Lower lobe of right lung (tissue), 2 donors: ENCODE results near the gene BFSP2. TPM values are rescaled to one million over a fixed set of nuclear protein-coding genes. Genes with fewer than 3 reads are reported as not detected.
"Not testable (repeated sequence)": the region's sequence is repeated elsewhere in the genome, so short reads cannot be mapped to it uniquely, and the experiment has no call there.

Experiments
- ATAC-seq, 2 donors: fragments of 200-7000 bp; cut with Tn5 transposase; one replicate each; pipeline ENCODE4 v1.9.1; 2020 to 2022; ENCODE audit warnings: mild to moderate bottlenecking in 2 of 2, moderate library complexity in 2 of 2
- DNase-seq: peaks from one replicate; pipeline ENCODE4 v3.0.0-alpha.2; 2020
- H3K27ac ChIP-seq: fragments of 200-600 bp; one replicate; pipeline ENCODE4 v1.8.0; 2022
- H3K27me3 ChIP-seq: fragments of 200-600 bp; one replicate; pipeline ENCODE4 v1.8.0; 2022; ENCODE audit warnings: low read depth
- H3K36me3 ChIP-seq: fragments of 200-600 bp; one replicate; pipeline ENCODE4 v1.8.0; 2022; ENCODE audit warnings: mild to moderate bottlenecking
- H3K4me1 ChIP-seq: fragments of 200-600 bp; one replicate; pipeline ENCODE4 v1.8.0; 2022
- H3K4me3 ChIP-seq: fragments of 200-600 bp; one replicate; pipeline ENCODE4 v1.8.0; 2022; ENCODE audit warnings: mild to moderate bottlenecking
- H3K9me3 ChIP-seq: fragments of 200-600 bp; one replicate; pipeline ENCODE4 v1.8.0; 2022
- CTCF ChIP-seq: fragments of 200-600 bp; IDR thresholded peaks from one replicate; pipeline ENCODE4 v1.8.0; 2022; ENCODE audit warnings: antibody characterized with exemption, mild to moderate bottlenecking
- intact Hi-C: fragments of 100-400 bp; cut with DNase I; formaldehyde crosslinking; loops from one replicate; pipeline ENCODE4 v1.11.0; 2022
- total RNA-seq: library from RNA; stranded (reverse); fragmentation: NEBNext Ultra II Directional; extraction: Animal tissue kit (Norgen Biotek cat#: 25700); gene quantifications from one replicate; pipeline ENCODE4 v1.2.1, GENCODE V29; 2021
- donor health status: DM: no; HTN: yes; CAD: no; lungs with severe emphysema.

BFSP2 gene
- total RNA-seq, 1 donor from 2014 or later, result not detected

GRCh38 chr3:133479895-133480669, 80.2 kb downstream of the BFSP2 start:
- intact Hi-C loops, result no loop called here
- TF ChIP-seq CTCF, result no peak
- H3K9me3 ChIP-seq, result no peaks in the 10 kb centered on the region
- ATAC-seq (peak; percentile 56 to 59), DNase-seq (no peak)
- H3K4me1 ChIP-seq, result peaks cover 4% of the 10 kb centered on the region
- no peaks in the 10 kb centered on the region for H3K27me3 ChIP-seq
- H3K36me3 ChIP-seq, result no peaks in the 10 kb centered on the region
- no peak overlapping the region for H3K4me3 ChIP-seq
- no peak overlapping the region for H3K27ac ChIP-seq

- intact Hi-C loops, H3K27me3 ChIP-seq, H3K27ac ChIP-seq, H3K36me3 ChIP-seq, DNase-seq, H3K9me3 ChIP-seq, ATAC-seq, H3K4me3 ChIP-seq, H3K4me1 ChIP-seq: not testable (repeated sequence)
Measured at GRCh38 chr3:133482474-133482873, 82.6 kb downstream of the BFSP2 start.

- no peaks in the 10 kb centered on the region for H3K4me1 ChIP-seq
- DNase-seq (no peak), ATAC-seq (no peak)
- intact Hi-C loops, result no loop called here
- no peak for TF ChIP-seq CTCF
- no peak overlapping the region for H3K27ac ChIP-seq
- no peak overlapping the region for H3K4me3 ChIP-seq
- no peaks in the 10 kb centered on the region for H3K9me3 ChIP-seq
- H3K27me3 ChIP-seq, result no peaks in the 10 kb centered on the region
- H3K36me3 ChIP-seq, result no peaks in the 10 kb centered on the region
Measured at GRCh38 chr3:133486658-133487057, 86.8 kb downstream of the BFSP2 start.

GRCh38 chr3:133487204-133487603, 87.3 kb downstream of the BFSP2 start:
- no peak for DNase-seq
- no peaks in the 10 kb centered on the region for H3K4me1 ChIP-seq
- H3K27ac ChIP-seq, result no peak overlapping the region
- no peaks in the 10 kb centered on the region for H3K36me3 ChIP-seq
- no peak for ATAC-seq
- H3K27me3 ChIP-seq, result no peaks in the 10 kb centered on the region
- H3K9me3 ChIP-seq, result no peaks in the 10 kb centered on the region
- no peak overlapping the region for H3K4me3 ChIP-seq
- no peak for TF ChIP-seq CTCF
- intact Hi-C loops, result no loop called here

DNA sequence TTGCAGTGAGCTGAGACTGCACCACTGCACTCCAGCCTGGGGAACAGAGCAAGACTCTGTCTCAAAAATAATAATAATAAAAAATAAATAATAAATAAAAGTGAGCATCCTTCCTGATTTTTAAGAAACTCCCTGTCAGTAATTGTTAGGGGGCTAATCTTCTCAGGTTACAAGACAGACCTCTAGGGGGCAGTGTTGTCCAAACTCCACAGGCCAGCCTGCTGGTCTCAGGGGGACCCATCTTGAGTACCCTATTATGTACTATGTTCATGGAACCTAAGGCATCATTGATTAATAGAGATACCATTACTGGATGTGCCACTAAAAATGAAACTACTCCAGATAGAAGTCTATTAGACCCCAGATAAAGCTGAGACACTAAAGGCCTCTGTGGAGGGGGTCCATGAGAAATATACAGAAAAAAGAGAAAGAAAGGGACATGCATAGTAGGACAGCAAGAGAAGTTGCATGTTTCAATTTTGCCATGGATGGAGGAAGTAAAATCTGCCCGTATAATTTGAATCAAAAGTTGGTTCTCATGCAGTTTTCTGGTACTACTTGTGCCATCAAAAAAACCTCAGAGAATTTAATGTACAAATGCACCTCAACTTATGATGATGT, 88.2 kb downstream of the BFSP2 start:
- no peaks in the 10 kb centered on the region for H3K27me3 ChIP-seq
- peak; percentile 65 to 76 for ATAC-seq
- H3K4me1 ChIP-seq, result no peaks in the 10 kb centered on the region
- no peak overlapping the region for H3K4me3 ChIP-seq
- intact Hi-C loops, result no loop called here
- TF ChIP-seq CTCF, result peak; percentile 69
- no peak overlapping the region for H3K27ac ChIP-seq
- H3K36me3 ChIP-seq, result no peaks in the 10 kb centered on the region
- no peaks in the 10 kb centered on the region for H3K9me3 ChIP-seq
- DNase-seq, result no peak

DNA sequence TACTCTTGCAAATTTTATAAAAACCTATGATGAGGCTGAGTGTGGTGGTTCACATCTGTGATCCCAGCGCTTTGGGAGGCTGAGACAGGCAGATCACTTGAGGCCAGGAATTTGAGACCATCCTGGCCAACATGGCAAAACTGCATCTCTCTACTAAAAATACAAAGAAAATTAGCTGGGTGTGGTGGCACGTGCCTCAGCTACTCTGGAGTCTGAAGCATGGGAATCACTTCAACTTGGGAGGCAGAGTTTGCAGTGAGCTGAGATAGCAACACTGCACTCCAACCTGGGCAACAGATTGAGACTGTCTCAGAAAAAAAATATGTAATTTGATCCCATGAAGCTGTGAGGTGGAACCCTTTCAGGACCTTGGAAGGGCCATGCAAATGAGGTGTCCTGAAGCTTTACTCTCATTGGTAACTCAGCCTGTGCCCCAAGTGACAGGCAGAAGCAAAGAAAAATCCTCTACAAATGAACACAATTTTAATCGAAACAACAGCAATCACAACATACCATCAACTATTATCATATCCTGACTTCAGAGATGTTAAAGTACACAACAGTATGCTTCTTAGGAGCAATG, 89.0 kb downstream of the BFSP2 start:
- Histone ChIP-seq H3K4me1 (no peaks in the 10 kb centered on the region), H3K27me3 (no peaks in the 10 kb centered on the region), H3K9me3 (no peaks in the 10 kb centered on the region), H3K36me3 (no peaks in the 10 kb centered on the region), H3K27ac (no peak overlapping the region), H3K4me3 (no peak overlapping the region)
- intact Hi-C loops, result no loop called here
- peak; percentile 29 to 64 for ATAC-seq
- no peak for DNase-seq
- TF ChIP-seq CTCF, result no peak
